GM18868 (cell line): ENCODE measurements around the gene PIM1.
"Not testable (repeated sequence)": the region's sequence is repeated elsewhere in the genome, so short reads cannot be mapped to it uniquely, and the experiment has no call there.

Source experiments
- ATAC-seq: cut with Tn5 transposase; IDR thresholded peaks from one replicate; pipeline ENCODE4 v1.9.1; 2021; ENCODE audit warnings: mild to moderate bottlenecking, moderate library complexity; ENCODE audit not compliant: unreplicated experiment

The PIM1 gene

DNA sequence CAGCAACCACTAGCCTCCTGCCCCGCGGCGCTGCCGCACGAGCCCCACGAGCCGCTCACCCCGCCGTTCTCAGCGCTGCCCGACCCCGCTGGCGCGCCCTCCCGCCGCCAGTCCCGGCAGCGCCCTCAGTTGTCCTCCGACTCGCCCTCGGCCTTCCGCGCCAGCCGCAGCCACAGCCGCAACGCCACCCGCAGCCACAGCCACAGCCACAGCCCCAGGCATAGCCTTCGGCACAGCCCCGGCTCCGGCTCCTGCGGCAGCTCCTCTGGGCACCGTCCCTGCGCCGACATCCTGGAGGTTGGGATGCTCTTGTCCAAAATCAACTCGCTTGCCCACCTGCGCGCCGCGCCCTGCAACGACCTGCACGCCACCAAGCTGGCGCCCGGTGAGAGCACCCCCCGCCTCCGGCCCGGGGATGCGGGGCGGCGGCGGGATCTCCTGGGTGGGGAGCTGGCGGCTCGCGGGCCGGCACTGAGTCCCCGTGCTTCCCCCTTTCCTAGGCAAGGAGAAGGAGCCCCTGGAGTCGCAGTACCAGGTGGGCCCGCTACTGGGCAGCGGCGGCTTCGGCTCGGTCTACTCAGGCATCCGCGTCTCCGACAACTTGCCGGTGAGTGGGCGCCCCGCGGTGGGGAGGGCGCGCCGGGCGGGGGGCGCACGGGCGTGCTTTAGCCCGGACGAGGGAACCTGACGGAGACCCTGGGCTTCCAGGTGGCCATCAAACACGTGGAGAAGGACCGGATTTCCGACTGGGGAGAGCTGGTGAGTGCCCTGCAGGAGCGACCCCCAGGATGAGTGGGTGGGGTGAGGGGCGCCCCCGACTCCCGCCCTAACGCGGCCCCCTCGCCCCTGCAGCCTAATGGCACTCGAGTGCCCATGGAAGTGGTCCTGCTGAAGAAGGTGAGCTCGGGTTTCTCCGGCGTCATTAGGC is 585 bp downstream of the PIM1 start:
- peak; percentile 21 for ATAC-seq

DNA sequence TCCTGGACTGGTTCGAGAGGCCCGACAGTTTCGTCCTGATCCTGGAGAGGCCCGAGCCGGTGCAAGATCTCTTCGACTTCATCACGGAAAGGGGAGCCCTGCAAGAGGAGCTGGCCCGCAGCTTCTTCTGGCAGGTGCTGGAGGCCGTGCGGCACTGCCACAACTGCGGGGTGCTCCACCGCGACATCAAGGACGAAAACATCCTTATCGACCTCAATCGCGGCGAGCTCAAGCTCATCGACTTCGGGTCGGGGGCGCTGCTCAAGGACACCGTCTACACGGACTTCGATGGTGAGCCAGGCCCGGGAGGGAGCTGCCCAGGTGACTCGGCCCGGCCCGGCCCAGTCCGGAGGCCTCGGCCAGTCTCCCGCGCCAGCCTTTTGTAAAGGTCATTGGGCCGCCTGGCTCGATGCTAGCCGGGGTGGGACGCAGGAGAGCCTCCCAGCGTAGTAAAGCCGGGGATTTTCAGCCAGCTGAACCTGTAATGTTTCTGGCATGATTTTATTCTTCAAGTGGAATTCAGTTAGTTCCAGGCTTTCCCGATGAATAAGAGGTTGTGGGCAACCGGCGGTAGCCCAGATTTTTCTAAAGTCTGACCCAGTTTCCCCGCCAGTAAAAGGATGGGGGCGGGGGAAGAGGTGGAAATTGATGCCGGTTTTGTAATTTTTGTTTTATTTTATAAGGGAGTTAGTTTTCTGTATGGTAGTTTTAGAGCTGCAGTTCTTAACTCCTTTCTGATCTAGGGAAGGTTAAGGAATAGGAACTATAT is 1.4 kb downstream of the PIM1 start:
- ATAC-seq, result no peak

GRCh38 chr6:37171970-37172812 is 2.2 kb downstream of the PIM1 start:
- ATAC-seq, result no peak

- no peak for ATAC-seq
Observed at GRCh38 chr6:37172912-37173492, 3.0 kb downstream of the PIM1 start.

DNA sequence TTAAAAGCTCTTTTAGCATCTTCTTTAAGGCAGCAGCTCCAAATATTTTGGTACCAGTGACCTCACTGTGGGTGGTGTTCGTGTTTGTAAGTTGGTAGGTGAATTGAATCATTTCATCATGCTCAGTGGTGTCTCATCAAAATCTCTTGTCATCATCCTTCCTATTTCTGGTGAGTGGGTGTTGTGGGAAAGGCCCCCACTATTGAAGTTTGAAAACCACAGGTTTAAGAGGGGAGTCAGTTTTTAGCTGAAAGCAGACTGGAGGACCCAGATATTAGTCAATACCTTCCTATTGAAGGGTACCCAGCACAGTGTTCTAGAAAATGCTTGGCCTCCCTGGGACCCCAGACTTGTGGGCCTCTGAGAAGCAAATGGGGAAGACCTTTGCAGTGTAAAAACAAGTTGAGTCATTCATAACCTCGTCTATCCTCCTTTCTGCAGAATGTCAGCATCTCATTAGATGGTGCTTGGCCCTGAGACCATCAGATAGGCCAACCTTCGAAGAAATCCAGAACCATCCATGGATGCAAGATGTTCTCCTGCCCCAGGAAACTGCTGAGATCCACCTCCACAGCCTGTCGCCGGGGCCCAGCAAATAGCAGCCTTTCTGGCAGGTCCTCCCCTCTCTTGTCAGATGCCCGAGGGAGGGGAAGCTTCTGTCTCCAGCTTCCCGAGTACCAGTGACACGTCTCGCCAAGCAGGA is 3.7 kb downstream of the PIM1 start:
- ATAC-seq, result no peak

DNA sequence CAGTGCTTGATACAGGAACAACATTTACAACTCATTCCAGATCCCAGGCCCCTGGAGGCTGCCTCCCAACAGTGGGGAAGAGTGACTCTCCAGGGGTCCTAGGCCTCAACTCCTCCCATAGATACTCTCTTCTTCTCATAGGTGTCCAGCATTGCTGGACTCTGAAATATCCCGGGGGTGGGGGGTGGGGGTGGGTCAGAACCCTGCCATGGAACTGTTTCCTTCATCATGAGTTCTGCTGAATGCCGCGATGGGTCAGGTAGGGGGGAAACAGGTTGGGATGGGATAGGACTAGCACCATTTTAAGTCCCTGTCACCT is 4.2 kb downstream of the PIM1 start:
- no peak for ATAC-seq

GRCh38 chr6:37174515-37175331 is 4.8 kb downstream of the PIM1 start:
- no peak for ATAC-seq

DNA sequence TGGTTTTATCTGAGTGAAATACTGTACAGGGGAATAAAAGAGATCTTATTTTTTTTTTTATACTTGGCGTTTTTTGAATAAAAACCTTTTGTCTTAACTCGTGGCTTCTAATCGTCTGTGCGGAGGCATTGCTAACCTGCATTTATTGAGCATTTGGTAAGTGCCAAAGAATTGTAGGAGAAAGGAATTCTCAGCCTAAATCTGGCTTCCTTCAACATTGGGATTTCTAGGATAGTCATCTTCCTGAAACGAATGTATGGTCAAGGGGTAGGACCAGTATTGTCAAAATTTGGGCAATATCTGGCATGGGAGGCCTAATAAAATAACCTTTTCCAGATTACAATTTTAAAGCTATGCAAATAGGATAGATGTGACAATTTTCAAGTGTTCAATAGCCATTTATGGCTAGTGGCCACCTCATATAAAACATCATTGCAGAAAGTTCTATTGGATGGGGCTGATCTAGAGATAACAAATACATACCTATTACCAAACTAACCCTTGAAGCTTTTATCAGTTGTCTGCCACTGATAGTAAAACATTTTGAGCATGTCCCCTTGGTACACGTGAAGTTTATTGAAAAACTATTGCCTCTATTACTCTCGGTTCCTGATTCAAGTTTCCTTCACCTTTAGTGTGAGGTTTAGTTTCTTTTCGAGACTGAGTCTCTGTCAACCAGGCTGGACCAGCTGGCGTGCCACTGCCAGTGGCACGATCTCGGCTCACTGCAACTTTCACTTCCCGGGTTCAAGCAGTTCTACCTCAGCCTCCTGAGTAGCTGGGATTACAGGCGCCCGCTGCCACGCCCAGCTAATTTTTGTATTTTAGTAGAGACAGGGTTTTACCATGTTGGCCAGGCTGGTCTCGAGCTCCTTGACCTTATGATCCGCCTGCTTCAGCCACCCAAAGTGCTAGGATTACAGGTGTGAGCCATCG is 5.6 kb downstream of the PIM1 start:
- peak; percentile 62 for ATAC-seq

GRCh38 chr6:37176268-37177076 is 6.5 kb downstream of the PIM1 start:
- ATAC-seq, result no peak

DNA sequence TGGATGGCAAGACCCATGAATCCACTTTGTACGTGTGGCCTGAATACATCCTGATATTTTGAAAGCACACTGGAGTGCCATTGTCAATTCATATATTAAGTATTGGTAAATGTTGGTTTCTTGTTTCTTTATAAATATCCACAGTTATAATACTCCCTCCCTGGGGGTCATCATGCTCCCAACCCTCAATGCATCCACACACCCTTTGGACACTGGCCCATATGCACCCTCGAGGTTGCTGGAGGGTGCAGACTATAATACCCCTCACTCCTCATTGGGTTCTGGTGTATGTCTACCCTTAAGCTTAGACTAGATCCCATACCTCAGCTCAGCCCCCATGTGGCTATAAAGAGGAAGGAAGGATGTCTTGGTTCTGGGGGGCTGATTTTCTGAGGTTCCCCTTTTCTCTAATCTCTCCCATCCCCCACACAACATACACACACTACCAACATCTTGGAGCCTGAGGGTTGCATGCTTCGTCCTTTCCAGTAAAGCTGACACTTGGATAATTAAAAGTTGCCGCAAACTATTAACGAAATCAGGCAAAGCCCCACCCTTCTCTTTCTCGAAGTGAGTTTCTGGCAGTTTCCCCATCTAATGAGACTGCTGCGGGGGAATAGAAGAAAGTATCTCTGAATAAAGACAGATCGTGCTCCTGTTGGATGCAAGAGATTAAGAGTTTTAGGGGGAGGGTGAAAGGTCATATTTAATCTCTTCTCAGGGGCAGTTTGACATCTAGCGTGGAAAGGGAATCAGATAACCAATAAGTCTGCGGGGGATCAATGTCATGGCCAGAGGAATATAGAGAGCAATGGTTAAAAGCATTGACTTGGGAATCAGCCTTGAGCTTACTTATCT is 7.4 kb downstream of the PIM1 start:
- no peak for ATAC-seq

GRCh38 chr6:37177935-37178517 is 8.1 kb downstream of the PIM1 start:
- no peak for ATAC-seq

GRCh38 chr6:37180075-37180474 is 10.1 kb downstream of the PIM1 start:
- ATAC-seq, result no peak

DNA sequence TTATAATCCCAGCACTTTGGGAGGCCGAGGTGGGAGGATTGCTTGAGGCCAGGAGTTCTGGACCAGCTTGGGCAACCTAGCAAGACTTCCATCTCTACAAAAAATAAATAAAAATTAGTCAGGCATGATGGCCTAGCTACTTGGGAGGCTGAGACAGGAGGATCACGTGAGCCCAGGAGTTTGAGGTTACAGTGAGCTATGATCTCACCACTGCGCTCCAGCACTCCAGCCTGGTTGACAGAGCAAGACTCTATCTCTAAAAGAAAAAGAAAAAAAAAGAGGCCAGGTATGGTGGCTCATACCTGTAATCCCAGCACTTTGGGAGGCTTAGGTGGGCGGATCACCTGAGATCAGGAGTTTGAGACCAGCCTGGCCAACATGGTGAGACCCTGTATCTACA is 10.7 kb downstream of the PIM1 start:
- ATAC-seq, result not testable (repeated sequence)

GRCh38 chr6:37182736-37183590 is 13.0 kb downstream of the PIM1 start:
- no peak for ATAC-seq
